Endodermal cell (in vitro differentiated cells): ENCODE measurements around the gene SYT3. TPM values are rescaled to one million over a fixed set of nuclear protein-coding genes. Genes with fewer than 3 reads are reported as not detected.

Experiments
- DNase-seq: peaks from one replicate; pipeline ENCODE4 v3.0.0-alpha.2; 2017
- H3K27ac ChIP-seq: 2 replicates; pipeline ENCODE4 v1.5.1; 2013; ENCODE audit warnings: mild to moderate bottlenecking, low read depth, low read length, moderate library complexity
- H3K27me3 ChIP-seq: 2 replicates; pipeline ENCODE4 v1.6.1; 2013; ENCODE audit warnings: mild to moderate bottlenecking, low read length, moderate library complexity; ENCODE audit not compliant: insufficient read depth, control insufficient read depth, poor library complexity, severe bottlenecking
- H3K36me3 ChIP-seq: 2 replicates; pipeline ENCODE4 v1.7.0; 2013; ENCODE audit warnings: mild to moderate bottlenecking, low read length, moderate library complexity; ENCODE audit not compliant: control insufficient read depth, insufficient read depth
- H3K4me1 ChIP-seq: one replicate; pipeline ENCODE4 v1.7.0; 2013; ENCODE audit warnings: low read length; ENCODE audit not compliant: control insufficient read depth, insufficient read depth
- H3K4me3 ChIP-seq: 2 replicates; pipeline ENCODE4 v1.5.1; 2013; ENCODE audit warnings: mild to moderate bottlenecking, low read length, moderate library complexity
- H3K9ac ChIP-seq: 2 replicates; pipeline ENCODE4 v1.6.1; 2013; ENCODE audit warnings: mild to moderate bottlenecking, low read length, moderate library complexity; ENCODE audit not compliant: poor library complexity, severe bottlenecking; ENCODE audit errors: extremely low read depth
- H3K9me3 ChIP-seq: 2 replicates; pipeline ENCODE4 v1.6.1; 2013; ENCODE audit warnings: mild to moderate bottlenecking, low read length, moderate library complexity; ENCODE audit not compliant: control insufficient read depth
- H3K27ac Mint-ChIP-seq: 2 replicates; pipeline ENCODE4 v1.8.0; 2020; ENCODE audit warnings: mixed read lengths
- H3K27me3 Mint-ChIP-seq: 2 replicates; pipeline ENCODE4 v1.8.0; 2021; ENCODE audit warnings: mild to moderate bottlenecking, mixed read lengths; ENCODE audit not compliant: insufficient read depth
- H3K36me3 Mint-ChIP-seq: 2 replicates; pipeline ENCODE4 v1.8.0; 2020; ENCODE audit warnings: low read depth, mixed read lengths
- H3K4me1 Mint-ChIP-seq: 2 replicates; pipeline ENCODE4 v1.8.0; 2020; ENCODE audit warnings: mixed read lengths
- H3K4me3 Mint-ChIP-seq: 2 replicates; pipeline ENCODE4 v1.8.0; 2020; ENCODE audit warnings: mild to moderate bottlenecking, moderate library complexity, mixed read lengths
- H3K9me3 Mint-ChIP-seq: 2 replicates; pipeline ENCODE4 v1.8.0; 2020; ENCODE audit warnings: mild to moderate bottlenecking, mixed read lengths
- CTCF ChIP-seq: fragments of 200-600 bp; sonication (generic); conservative IDR thresholded peaks from 2 replicates; pipeline ENCODE4 v1.5.0; 2021; ENCODE audit warnings: antibody characterized with exemption, mild to moderate bottlenecking
- WGBS, 2 experiments: methylation state at CpG; one replicate each; pipeline versions ENCODE4 v1.1.5 to v1.1.7; 2013; ENCODE audit warnings: missing lambda C conversion rate in 2 of 2, mixed read lengths in 1 of 2; ENCODE audit not compliant: insufficient coverage in 1 of 2, insufficient read length in 1 of 2; 5-methylcytosine and 5-hydroxymethylcytosine counted together
- total RNA-seq, 2 donors: library from RNA; stranded (reverse); fragmentation: NEBNext Ultra II Directional in 1 of 2; extraction: Animal tissue kit (Norgen Biotek cat#: 25700) in 1 of 2; gene quantifications; 2 replicates in 1 of 2; 3 replicates in 1 of 2; pipeline ENCODE4 v1.2.1, GENCODE V29; 2021

Gene SYT3
- total RNA-seq, 2 donors from 2014 or later, result 1.7 to 1.9 TPM

DNA sequence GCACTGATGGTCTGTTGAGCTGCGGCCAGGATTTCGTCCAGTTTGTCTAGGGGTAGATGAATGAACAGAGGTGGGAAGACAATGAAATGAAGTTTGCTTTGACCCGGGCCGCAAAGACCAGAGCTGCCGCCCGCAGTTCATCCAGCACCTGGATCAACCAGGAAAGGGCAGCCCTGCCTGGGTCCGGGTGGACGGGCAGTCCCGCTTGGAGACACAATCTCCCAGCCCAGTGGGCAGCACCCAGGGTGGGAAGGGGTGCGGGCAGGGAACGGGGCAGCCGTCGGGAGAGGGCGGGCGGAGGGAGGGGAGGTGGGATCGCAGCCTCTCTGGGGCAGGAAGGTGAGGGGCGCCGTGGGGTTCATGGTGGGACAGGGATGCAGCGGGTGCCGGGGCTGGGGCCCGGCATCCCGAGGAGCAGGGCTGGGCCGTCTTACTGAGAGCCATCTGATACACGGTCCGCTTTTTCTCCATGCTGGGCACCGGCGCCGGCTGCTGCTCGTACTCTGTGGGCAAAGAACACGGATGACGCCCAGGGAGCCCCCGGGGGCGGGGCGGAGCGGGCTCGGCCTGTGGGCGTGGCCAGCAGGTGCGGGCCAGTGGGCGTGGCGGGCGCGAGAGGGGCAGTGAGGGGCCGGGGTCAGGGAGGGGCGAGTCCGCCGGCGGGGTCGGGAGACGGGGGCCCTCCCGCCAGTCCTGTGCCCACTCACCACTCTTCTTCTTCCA is 46.8 kb upstream of the SYT3 start:
- no peak overlapping the region for H3K9ac ChIP-seq
- no peaks in the 10 kb centered on the region for H3K36me3 Mint-ChIP-seq
- H3K4me1 ChIP-seq, result no peaks in the 10 kb centered on the region
- no peak overlapping the region for H3K27ac ChIP-seq
- no peak for TF ChIP-seq CTCF
- no peak overlapping the region for H3K4me3 ChIP-seq
- H3K27me3 ChIP-seq, result peaks cover 62% of the 10 kb centered on the region
- no peaks in the 10 kb centered on the region for H3K9me3 ChIP-seq
- no peaks in the 10 kb centered on the region for H3K9me3 Mint-ChIP-seq
- peaks cover 99% of the 10 kb centered on the region for H3K27me3 Mint-ChIP-seq
- H3K27ac Mint-ChIP-seq, result no peak overlapping the region
- 48 to 81% methylated on average over 20 to 45 of the region's 50 CpGs for WGBS, 2 experiments
- H3K4me3 Mint-ChIP-seq, result no peak overlapping the region
- no peaks in the 10 kb centered on the region for H3K4me1 Mint-ChIP-seq
- DNase-seq, result peak; percentile 63
- H3K36me3 ChIP-seq, result no peaks in the 10 kb centered on the region

- TF ChIP-seq CTCF, result no peak
- 45 to 53% methylated on average over 17 to 23 of the region's 23 CpGs for WGBS, 2 experiments
- Mint-ChIP-seq H3K27me3 (peaks cover 82% of the 10 kb centered on the region), H3K4me1 (no peaks in the 10 kb centered on the region), H3K4me3 (no peak overlapping the region), H3K27ac (no peak overlapping the region), H3K36me3 (no peaks in the 10 kb centered on the region), H3K9me3 (peaks cover 8% of the 10 kb centered on the region)
- no peak overlapping the region for H3K4me3 ChIP-seq
- peaks cover 27% of the 10 kb centered on the region for H3K27me3 ChIP-seq
- peak; percentile 92 for DNase-seq
- no peaks in the 10 kb centered on the region for H3K4me1 ChIP-seq
- H3K36me3 ChIP-seq, result no peaks in the 10 kb centered on the region
- H3K27ac ChIP-seq, result no peak overlapping the region
- H3K9ac ChIP-seq, result no peak overlapping the region
- peaks cover 8% of the 10 kb centered on the region for H3K9me3 ChIP-seq
Measured at GRCh38 chr19:50679177-50680125, 39.8 kb upstream of the SYT3 start.

GRCh38 chr19:50678323-50678722 is 38.6 kb upstream of the SYT3 start:
- Histone ChIP-seq H3K4me3 (no peak overlapping the region), H3K27ac (no peak overlapping the region), H3K9ac (no peak overlapping the region), H3K27me3 (peaks cover 20% of the 10 kb centered on the region), H3K4me1 (no peaks in the 10 kb centered on the region), H3K9me3 (peaks cover 8% of the 10 kb centered on the region), H3K36me3 (no peaks in the 10 kb centered on the region)
- H3K4me1 Mint-ChIP-seq, result no peaks in the 10 kb centered on the region
- peaks cover 81% of the 10 kb centered on the region for H3K27me3 Mint-ChIP-seq
- no peak for TF ChIP-seq CTCF
- H3K4me3 Mint-ChIP-seq, result no peak overlapping the region
- H3K36me3 Mint-ChIP-seq, result no peaks in the 10 kb centered on the region
- no peak for DNase-seq
- H3K27ac Mint-ChIP-seq, result no peak overlapping the region
- H3K9me3 Mint-ChIP-seq, result peaks cover 8% of the 10 kb centered on the region
- 52 to 56% methylated on average over 3 of the region's 3 CpGs for WGBS, 2 experiments
